WTC11 (cell line): ENCODE data around the gene TOR4A. TPM values are rescaled to one million over a fixed set of nuclear protein-coding genes. Genes with fewer than 3 reads are reported as not detected.

ENCODE experiments used
- ATAC-seq: fragments of 200-7000 bp; cut with Tn5 transposase; 2 replicates; pipeline ENCODE4 v1.10.0; 2021; ENCODE audit warnings: mild to moderate bottlenecking, moderate library complexity
- CTCF ChIA-PET: fragments of 300-600 bp; sonication (Branson Sonifier 250); formaldehyde crosslinking; loops from one replicate; lab custom pipeline; 2021; ENCODE audit warnings: antibody characterized with exemption; lab: Charles Lee
- POLR2A ChIA-PET: fragments of 350-600 bp; sonication (Branson Sonifier 250); formaldehyde crosslinking; loops from one replicate; lab custom pipeline; 2021; ENCODE audit warnings: antibody characterized with exemption; lab: Charles Lee
- DNase-seq: peaks from one replicate; pipeline ENCODE4 v3.0.0; 2021; ENCODE audit warnings: low spot score
- H3K27ac Mint-ChIP-seq: 2 replicates; pipeline ENCODE4 v1.8.0; 2021; ENCODE audit warnings: mixed read lengths
- H3K27me3 Mint-ChIP-seq: 2 replicates; pipeline ENCODE4 v1.8.0; 2021; ENCODE audit warnings: low read depth, mild to moderate bottlenecking, moderate library complexity, mixed read lengths
- H3K36me3 Mint-ChIP-seq: 2 replicates; pipeline ENCODE4 v1.8.0; 2021; ENCODE audit warnings: mixed read lengths
- H3K4me1 Mint-ChIP-seq: 2 replicates; pipeline ENCODE4 v1.8.0; 2022; ENCODE audit warnings: mixed read lengths
- H3K4me3 Mint-ChIP-seq: 2 replicates; pipeline ENCODE4 v1.8.0; 2021; ENCODE audit warnings: mild to moderate bottlenecking, moderate library complexity, mixed read lengths
- H3K9me3 Mint-ChIP-seq: 2 replicates; pipeline ENCODE4 v1.8.0; 2021; ENCODE audit warnings: mixed read lengths
- AFF4 ChIP-seq: sonication (generic); formaldehyde crosslinking; IDR thresholded peaks from 2 replicates; pipeline ENCODE4 v1.8.1; 2023; ENCODE audit warnings: mild to moderate bottlenecking, missing genetic modification reagents, borderline replicate concordance
- AR ChIP-seq: fragments of 250-450 bp; sonication (Bioruptor Pico); IDR thresholded peaks from 2 replicates; pipeline ENCODE4 v1.9.0; 2021; ENCODE audit warnings: mild to moderate bottlenecking
- ATF1 ChIP-seq: sonication (generic); formaldehyde crosslinking; IDR thresholded peaks from 2 replicates; pipeline ENCODE4 v1.8.1; 2023; ENCODE audit warnings: mild to moderate bottlenecking, moderate library complexity, missing genetic modification reagents
- ATF2 ChIP-seq: sonication (generic); formaldehyde crosslinking; IDR thresholded peaks from 2 replicates; pipeline ENCODE4 v1.8.1; 2022; ENCODE audit warnings: low read depth, missing genetic modification reagents, borderline replicate concordance
- ATF3 ChIP-seq: sonication (generic); formaldehyde crosslinking; conservative IDR thresholded peaks from 2 replicates; pipeline ENCODE4 v1.8.1; 2022; ENCODE audit warnings: mild to moderate bottlenecking, missing genetic modification reagents
- CREM ChIP-seq: sonication (generic); formaldehyde crosslinking; IDR thresholded peaks from 2 replicates; pipeline ENCODE4 v1.8.1; 2022; ENCODE audit warnings: mild to moderate bottlenecking, missing genetic modification reagents, moderate library complexity
- ETV6 ChIP-seq: sonication (generic); formaldehyde crosslinking; IDR thresholded peaks from 2 replicates; pipeline ENCODE4 v1.8.1; 2022; ENCODE audit warnings: mild to moderate bottlenecking, missing genetic modification reagents
- HMGA2 ChIP-seq: fragments of 250-450 bp; sonication (Bioruptor Pico); IDR thresholded peaks from 2 replicates; pipeline ENCODE4 v1.4.0; 2021; ENCODE audit warnings: mild to moderate bottlenecking, moderate library complexity
- KAT7 ChIP-seq: sonication (generic); formaldehyde crosslinking; IDR thresholded peaks from 2 replicates; pipeline ENCODE4 v1.8.1; 2023; ENCODE audit warnings: missing genetic modification reagents, mild to moderate bottlenecking, borderline replicate concordance
- MXD4 ChIP-seq: fragments of 250-450 bp; sonication (Bioruptor Pico); IDR thresholded peaks from 2 replicates; pipeline ENCODE4 v1.8.0; 2021; ENCODE audit warnings: mild to moderate bottlenecking, moderate library complexity, borderline replicate concordance
- NFE2L1 ChIP-seq: sonication (generic); formaldehyde crosslinking; IDR thresholded peaks from 2 replicates; pipeline ENCODE4 v1.8.1; 2023; ENCODE audit warnings: missing genetic modification reagents
- NFYB ChIP-seq: sonication (generic); formaldehyde crosslinking; conservative IDR thresholded peaks from 2 replicates; pipeline ENCODE4 v1.8.0; 2022; ENCODE audit warnings: low read depth, missing genetic modification reagents
- PRRX2 ChIP-seq: fragments of 250-450 bp; sonication (Bioruptor Pico); IDR thresholded peaks from 2 replicates; pipeline ENCODE4 v1.8.0; 2021; ENCODE audit warnings: mild to moderate bottlenecking
- SMAD4 ChIP-seq: sonication (generic); formaldehyde crosslinking; IDR thresholded peaks from 2 replicates; pipeline ENCODE4 v1.8.0; 2022; ENCODE audit warnings: mild to moderate bottlenecking, missing genetic modification reagents
- TEAD1 ChIP-seq: sonication (generic); formaldehyde crosslinking; IDR thresholded peaks from 2 replicates; pipeline ENCODE4 v1.8.0; 2022; ENCODE audit warnings: mild to moderate bottlenecking, missing genetic modification reagents
- ZNF219 ChIP-seq: sonication (generic); formaldehyde crosslinking; IDR thresholded peaks from 2 replicates; pipeline ENCODE4 v1.8.0; 2023; ENCODE audit warnings: missing genetic modification reagents, mild to moderate bottlenecking, borderline replicate concordance
- ZNF423 ChIP-seq: fragments of 250-450 bp; sonication (Bioruptor Pico); IDR thresholded peaks from 2 replicates; pipeline ENCODE4 v2.1.2; 2022; ENCODE audit warnings: mild to moderate bottlenecking, moderate library complexity
- total RNA-seq: library from RNA; stranded (reverse); gene quantifications from 3 replicates; pipeline ENCODE4 v1.2.3, GENCODE V29; 2021
- TF ChIP-seq, protein P1 (sequence below): fragments of 250-450 bp; sonication (Bioruptor Pico); IDR thresholded peaks from 2 replicates; pipeline ENCODE4 v1.9.0; 2021; ENCODE audit warnings: mild to moderate bottlenecking
- TF ChIP-seq, protein P2 (sequence below): sonication (generic); formaldehyde crosslinking; IDR thresholded peaks from 2 replicates; pipeline ENCODE4 v1.8.0; 2022; ENCODE audit warnings: mild to moderate bottlenecking, missing genetic modification reagents
- TF ChIP-seq, protein P3 (sequence below): sonication (generic); formaldehyde crosslinking; IDR thresholded peaks from 2 replicates; pipeline ENCODE4 v1.8.0; 2022; ENCODE audit warnings: mild to moderate bottlenecking, missing genetic modification reagents
- TF ChIP-seq, protein P4 (sequence below): sonication (generic); formaldehyde crosslinking; IDR thresholded peaks from 2 replicates; pipeline ENCODE4 v1.8.0; 2023; ENCODE audit warnings: missing genetic modification reagents

The TOR4A gene
- total RNA-seq, 1 experiment from 2014 or later, result 7.3 TPM

DNA sequence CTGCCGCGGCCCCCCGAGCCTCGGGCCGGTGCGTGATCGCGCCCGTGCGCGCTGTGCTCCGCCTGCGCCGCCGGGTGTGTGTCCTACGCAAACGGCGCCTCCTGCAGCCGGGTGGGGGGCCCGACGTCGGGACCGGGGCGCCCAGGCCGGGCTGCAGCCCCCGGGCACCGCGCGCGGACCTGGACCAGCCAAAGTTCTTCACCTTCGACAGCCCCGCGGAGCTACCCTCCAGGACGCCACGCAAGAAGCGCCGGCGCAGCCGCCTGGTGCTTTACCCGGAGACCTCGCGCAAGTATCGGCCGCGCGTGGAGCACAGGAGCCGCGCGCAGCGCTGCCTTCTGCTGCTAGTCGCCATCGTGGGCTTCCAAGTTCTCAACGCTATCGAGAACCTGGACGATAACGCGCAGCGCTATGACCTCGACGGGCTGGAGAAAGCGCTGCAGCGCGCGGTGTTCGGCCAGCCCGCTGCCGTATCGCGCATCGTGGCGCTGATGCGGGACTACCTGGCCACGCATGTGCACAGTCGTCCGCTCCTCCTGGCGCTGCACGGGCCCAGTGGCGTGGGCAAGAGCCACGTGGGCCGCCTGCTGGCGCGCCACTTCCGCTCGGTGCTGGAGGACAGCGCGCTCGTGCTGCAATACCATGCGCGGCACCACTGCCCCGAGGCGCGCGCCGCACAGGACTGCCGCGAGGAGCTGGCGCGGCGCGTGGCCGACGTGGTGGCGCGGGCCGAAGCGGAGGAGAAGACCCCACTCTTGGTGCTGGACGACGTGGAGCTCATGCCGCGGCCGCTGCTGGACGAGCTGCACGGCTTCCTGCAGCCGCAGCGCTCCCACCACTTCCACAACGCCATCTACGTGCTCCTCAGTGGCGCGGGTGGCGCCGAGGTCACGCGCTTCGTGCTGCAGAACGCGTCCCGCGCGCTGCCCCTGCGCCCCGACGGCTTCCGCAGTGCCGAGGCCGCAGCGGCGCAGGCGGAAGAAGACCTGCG, 1.5 kb downstream of the TOR4A start:
- Mint-ChIP-seq H3K27me3 (peaks cover 19% of the 10 kb centered on the region), H3K36me3 (no peaks in the 10 kb centered on the region), H3K27ac (no peak overlapping the region), H3K9me3 (no peaks in the 10 kb centered on the region), H3K4me3 (no peak overlapping the region), H3K4me1 (peaks cover 21% of the 10 kb centered on the region)
- POLR2A ChIA-PET, result interaction anchor here (0.5 kb wide), 1 partner anchor 691 kb away, joined by 4 read pairs; no protein-coding TSS in a partner anchor
- no peak for TF ChIP-seq ZNF219 (CRISPR knock-in tag)
- no peak for TF ChIP-seq CREM
- no peak for TF ChIP-seq AR (CRISPR knock-in tag)
- TF ChIP-seq ZNF423 (CRISPR knock-in tag), result no peak
- TF ChIP-seq, protein P1, sequence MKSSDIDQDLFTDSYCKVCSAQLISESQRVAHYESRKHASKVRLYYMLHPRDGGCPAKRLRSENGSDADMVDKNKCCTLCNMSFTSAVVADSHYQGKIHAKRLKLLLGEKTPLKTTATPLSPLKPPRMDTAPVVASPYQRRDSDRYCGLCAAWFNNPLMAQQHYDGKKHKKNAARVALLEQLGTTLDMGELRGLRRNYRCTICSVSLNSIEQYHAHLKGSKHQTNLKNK (CRISPR knock-in tag), result no peak
- TF ChIP-seq, protein P2, sequence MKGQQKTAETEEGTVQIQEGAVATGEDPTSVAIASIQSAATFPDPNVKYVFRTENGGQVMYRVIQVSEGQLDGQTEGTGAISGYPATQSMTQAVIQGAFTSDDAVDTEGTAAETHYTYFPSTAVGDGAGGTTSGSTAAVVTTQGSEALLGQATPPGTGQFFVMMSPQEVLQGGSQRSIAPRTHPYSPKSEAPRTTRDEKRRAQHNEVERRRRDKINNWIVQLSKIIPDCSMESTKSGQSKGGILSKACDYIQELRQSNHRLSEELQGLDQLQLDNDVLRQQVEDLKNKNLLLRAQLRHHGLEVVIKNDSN (CRISPR knock-in tag), result no peak
- no peak for TF ChIP-seq NFE2L1 (CRISPR knock-in tag)
- no peak for TF ChIP-seq ATF2 (CRISPR knock-in tag)
- TF ChIP-seq MXD4, result no peak
- TF ChIP-seq, protein P3, sequence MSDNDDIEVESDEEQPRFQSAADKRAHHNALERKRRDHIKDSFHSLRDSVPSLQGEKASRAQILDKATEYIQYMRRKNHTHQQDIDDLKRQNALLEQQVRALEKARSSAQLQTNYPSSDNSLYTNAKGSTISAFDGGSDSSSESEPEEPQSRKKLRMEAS (CRISPR knock-in tag), result no peak
- no peak for TF ChIP-seq TEAD1
- ATAC-seq (no peak), DNase-seq (no peak)
- CTCF ChIA-PET, result interaction anchor here (0.5 to 2.1 kb wide), 7 partner anchors 25 to 266 kb away, joined by 3 to 6 read pairs (median 3); partner anchors contain the start of genes EXD3 and NOXA1

- POLR2A ChIA-PET, result no interaction called here
- ATAC-seq (no peak), DNase-seq (no peak)
- Mint-ChIP-seq H3K27ac (no peak overlapping the region), H3K4me3 (no peak overlapping the region), H3K36me3 (no peaks in the 10 kb centered on the region), H3K27me3 (peaks cover 19% of the 10 kb centered on the region), H3K9me3 (no peaks in the 10 kb centered on the region), H3K4me1 (peaks cover 16% of the 10 kb centered on the region)
- CTCF ChIA-PET, result interaction anchor here (0.5 to 2.1 kb wide), 7 partner anchors 26 to 266 kb away, joined by 3 to 6 read pairs (median 3); partner anchors contain the start of genes EXD3 and NOXA1
- TF ChIP-seq HMGA2 (CRISPR knock-in tag), result no peak
- no peak for TF ChIP-seq KAT7 (CRISPR knock-in tag)
- TF ChIP-seq AFF4 (CRISPR knock-in tag), result no peak
- TF ChIP-seq ETV6 (CRISPR knock-in tag), result no peak
- TF ChIP-seq NFYB (CRISPR knock-in tag), result no peak
- no peak for TF ChIP-seq ATF3 (CRISPR knock-in tag)
- no peak for TF ChIP-seq SMAD4
- TF ChIP-seq, protein P4, sequence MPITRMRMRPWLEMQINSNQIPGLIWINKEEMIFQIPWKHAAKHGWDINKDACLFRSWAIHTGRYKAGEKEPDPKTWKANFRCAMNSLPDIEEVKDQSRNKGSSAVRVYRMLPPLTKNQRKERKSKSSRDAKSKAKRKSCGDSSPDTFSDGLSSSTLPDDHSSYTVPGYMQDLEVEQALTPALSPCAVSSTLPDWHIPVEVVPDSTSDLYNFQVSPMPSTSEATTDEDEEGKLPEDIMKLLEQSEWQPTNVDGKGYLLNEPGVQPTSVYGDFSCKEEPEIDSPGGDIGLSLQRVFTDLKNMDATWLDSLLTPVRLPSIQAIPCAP (CRISPR knock-in tag), result no peak
- no peak for TF ChIP-seq ATF1 (CRISPR knock-in tag)
- TF ChIP-seq TEAD1, result no peak
- no peak for TF ChIP-seq PRRX2 (CRISPR knock-in tag)
Measured at GRCh38 chr9:137279741-137280473, 2.4 kb downstream of the TOR4A start.
